Stimulated activated CD8-positive, alpha-beta memory T cell treated with anti-CD3 and anti-CD28 coated beads, Interleukin-15, amount 100 ng/mL, for 24 hours (primary cell): ENCODE results near the gene GARS1.
"Not testable (repeated sequence)": the region's sequence is repeated elsewhere in the genome, so short reads cannot be mapped to it uniquely, and the experiment has no call there.

Experiments used
- DNase-seq: peaks from one replicate; pipeline ENCODE4 v3.0.0-alpha.2; 2020; ENCODE audit warnings: low read depth

The GARS1 gene

DNA sequence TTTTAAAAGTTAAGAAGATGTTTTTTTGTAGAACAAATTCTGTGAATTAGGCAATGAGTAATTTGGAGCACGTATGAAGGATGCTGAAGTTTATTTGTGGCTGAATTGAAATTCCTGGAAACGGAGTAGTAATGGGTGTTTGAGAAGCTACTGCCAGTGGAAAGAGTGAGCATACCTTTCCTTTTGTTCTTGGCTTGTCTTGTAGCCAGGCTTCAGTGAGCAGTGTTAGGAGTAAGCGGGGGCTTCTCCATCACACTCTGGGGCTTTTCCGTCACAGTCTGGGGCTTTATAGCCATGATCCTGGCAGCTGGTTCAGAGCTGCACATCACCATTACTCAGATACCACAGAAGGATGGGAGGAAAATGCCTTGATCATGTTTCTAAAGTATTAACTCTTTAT is 32.3 kb downstream of the GARS1 start:
- no peak for DNase-seq

DNA sequence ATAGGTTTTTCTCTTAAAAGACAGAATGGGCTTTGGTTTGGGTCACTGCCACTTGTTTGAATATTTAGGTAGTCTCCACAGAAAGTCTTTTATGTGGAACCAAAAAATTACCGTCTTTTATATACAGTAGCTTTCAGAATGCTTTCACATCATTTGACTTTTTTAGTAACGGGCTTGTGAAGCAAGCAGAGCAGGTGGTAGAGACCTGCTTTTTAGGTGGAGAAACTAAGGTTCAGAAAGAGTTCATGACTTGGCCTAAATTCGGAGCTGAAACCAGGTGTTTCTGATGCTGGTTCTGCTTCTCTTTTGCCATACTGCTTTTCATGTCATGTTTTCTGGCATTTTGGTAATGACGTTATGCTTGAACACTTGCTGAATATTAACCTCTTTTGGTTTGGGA is 36.3 kb downstream of the GARS1 start:
- DNase-seq, result no peak

DNA sequence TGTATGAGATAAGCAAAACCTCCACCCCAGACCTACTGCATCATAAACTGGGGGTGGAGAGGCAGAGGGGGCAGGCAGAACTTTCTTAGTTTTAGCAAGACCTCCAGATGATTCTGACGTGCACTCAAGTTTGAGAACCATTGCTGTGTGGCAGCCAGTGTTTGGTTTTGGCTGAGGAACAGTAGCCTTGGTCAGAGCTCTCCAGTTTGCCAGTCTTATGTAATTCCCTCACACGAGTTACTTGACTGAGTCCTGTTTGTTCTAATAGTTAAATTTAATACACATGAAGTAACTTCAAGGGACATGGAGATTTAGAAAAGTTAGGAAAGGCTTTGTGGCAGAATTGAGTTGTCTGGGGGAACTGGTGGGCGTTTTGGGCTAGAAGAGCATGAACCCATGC is 38.5 kb downstream of the GARS1 start:
- DNase-seq, result no peak

DNA sequence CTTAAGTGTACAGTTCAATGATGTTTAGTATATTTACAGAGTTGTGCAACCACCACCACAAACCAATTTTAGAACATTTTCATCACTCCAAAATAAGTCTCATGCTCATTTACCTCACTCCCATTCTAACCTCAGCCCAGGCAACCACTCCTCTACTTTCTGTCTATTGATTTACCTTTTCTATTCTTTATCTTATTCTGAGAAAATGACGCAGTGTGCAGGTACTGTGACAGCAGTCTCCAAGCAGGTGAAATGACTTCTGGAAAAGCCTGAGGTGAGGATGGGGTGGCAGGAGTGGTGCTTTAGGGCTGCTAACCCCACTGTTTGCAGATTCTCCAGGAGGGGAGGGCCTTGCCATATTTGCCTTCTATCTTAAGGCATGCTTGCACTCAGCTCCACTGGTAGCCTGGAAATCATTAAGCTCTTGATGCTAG is 39.5 kb downstream of the GARS1 start:
- DNase-seq, result no peak

GRCh38 chr7:30634634-30635201 is 40.0 kb downstream of the GARS1 start:
- no peak for DNase-seq

DNA sequence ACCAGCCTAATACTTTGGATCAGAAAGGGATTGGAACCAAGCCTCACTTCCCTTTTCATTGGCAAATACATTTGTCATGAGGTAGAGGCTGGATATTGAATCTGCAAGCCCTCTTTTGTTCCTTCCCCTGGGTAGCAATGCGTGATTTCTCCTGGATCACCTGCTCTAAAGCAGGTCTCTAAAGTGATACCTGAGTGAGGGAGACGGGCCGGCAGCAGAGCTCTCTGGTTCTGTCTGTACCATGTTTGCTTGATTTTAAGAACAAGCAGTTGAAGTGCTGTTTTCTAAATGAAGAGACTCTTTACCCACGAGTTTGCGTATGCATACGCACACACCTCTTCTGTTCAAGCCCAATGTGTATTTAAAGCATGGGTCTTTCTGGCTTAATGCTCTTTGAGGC is 41.1 kb downstream of the GARS1 start:
- no peak for DNase-seq

DNA sequence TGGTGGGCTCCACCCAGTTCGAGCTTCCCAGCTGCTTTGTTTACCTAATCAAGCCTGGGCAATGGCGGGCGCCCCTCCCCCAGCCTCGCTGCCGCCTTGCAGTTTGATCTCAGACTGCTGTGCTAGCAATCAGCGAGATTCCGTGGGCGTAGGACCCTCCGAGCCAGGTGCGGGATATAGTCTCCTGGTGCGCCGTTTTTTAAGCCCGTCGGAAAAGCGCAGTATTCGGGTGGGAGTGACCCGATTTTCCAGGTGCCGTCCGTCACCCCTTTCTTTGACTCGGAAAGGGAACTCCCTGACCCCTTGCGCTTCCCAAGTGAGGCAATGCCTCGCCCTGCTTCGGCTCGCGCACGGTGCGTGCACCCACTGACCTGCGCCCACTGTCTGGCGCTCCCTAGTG is 47.6 kb downstream of the GARS1 start:
- DNase-seq, result not testable (repeated sequence)

GRCh38 chr7:30642789-30643188 is 48.1 kb downstream of the GARS1 start:
- no peak for DNase-seq

DNA sequence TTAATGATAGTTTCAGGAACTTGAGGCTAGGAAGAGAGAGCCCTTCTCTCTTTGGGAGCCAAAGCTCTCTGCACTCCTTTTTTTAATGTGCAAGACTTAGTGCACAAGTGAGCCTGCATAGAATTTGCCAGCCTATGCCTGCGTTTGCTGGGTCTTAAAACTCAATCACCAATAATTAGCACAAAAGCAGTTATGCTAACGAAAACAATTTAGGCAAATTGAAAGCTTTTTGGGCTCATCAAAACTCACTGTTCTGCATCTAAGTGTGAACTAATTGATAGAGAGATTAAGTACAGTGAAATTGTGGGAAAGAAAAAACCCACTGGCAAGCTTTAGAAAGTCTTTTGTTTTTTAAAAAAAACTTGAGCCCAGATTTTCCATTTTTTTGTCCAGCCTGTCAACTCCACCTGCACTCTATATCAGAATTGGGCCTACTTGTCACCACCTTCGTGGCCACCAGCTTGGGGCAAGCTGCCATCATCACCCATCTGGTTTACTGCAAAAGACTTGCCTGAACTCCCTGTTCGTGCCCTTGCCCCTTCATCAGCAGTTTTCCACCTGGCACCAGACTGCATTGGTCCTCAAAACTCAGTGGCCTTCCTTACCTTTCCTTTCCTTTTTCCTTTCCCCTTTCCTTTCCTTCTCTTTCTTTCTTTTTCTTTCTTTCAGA is 49.7 kb downstream of the GARS1 start:
- no peak for DNase-seq

DNA sequence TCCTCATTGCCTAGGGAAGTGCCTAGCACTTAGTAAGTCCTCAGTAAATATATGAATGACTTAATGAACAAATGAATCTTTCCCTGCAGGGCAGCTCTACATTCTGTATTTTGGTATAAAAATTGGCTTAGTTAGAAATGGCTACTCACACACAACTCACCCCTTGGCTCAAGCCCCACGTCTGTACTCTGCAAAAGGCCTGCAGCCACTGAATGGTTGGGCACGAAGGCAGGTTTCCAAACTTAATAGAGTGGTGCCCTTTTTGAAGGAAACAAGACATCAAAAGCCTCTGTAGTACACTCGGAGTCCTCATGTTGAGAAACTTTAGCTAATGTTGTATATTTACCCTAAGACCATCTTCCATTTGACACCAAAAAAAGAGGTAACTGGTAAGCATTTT is 51.0 kb downstream of the GARS1 start:
- no peak for DNase-seq

DNA sequence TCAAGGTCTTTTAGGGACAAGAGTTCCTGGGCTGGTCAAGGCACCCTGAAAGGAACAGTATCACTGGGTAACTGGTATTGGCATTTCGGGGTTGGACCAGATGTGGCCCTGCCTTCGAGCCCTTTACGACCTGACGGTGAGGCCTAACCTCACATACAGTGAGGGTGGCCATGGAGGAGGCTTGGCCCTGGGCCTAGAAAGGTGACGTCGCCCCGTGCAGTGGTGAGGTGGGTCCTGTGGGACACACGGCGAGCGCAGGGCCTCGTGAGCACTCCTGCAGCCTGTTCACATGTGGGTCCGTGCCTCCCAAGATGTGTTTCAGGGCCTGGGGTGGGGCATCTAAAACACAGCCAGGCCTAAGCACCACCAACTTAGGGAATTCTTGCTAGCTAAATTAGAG is 51.5 kb downstream of the GARS1 start:
- DNase-seq, result no peak

- no peak for DNase-seq
Observed at GRCh38 chr7:30647589-30648364, 53.1 kb downstream of the GARS1 start.

DNA sequence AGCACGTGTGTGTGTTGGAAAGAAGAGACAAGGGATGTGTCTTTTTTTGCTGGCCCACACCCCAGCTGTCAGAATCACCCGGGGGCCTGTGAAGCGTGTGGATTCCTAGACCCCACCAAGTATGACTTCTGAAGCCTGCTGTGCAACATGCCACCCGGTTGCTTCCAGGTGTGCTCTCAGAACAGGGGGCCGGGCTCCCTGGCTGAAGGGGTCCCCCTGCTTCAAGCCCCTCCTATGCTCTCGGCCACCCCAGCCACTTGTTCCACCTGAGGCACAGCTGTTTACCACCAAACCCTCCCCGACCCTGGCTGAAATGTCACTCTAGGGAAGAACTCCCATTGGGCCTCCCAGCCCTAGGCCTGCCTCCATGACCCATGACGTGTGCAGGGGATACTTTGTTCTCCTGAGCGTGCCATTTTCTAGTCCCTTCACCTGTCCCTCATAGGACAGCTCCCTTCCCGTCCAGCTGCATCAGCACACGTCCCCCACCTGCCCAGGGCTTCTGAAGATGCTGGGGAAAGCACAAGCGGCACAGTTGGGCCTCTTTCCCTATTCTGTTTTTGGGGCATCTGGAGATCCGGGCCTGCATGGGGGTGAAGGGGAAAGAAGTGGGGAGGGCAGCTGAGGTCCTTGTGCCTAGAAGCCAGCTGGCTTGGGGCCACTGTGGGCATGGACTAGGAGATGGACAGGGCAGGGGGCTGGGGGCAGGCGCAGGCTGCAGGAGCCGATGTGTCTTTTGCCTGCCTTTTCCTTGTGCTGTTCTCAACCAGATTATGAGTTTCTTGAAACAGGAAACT is 54.3 kb downstream of the GARS1 start:
- DNase-seq, result no peak

DNA sequence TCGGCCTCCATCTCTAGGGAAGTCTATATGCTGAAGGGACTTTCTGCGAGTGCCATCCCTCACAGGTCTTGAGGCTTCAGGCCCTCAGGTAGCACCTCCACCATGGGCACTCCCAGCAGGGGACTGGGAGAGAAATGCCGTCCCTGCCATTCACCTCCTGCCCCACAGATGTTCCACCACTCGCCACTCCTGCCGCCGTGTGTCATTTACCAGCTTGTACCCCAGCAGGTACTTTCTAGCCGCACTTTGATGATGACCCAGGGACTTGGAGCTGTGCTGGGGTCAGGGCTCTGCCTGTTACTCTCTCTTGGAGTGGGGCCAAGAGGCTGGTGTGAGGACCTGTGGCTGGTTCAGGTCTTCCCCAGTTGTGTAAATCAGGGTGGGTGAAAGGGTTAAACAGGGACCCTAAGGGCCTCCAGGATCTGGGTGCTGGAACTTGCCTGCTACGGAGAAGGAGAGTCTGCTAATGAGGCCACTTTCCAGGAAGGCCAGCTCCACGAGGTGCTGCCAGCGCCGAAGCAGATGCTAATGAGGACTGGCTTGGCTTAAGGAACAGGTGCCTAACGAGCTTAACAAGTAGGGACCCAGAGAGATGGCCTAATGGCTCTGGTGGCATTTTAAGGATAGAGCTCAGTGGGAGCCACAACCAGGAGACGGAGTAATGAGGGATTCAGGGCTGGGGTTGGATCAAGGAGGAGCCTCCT is 55.2 kb downstream of the GARS1 start:
- no peak for DNase-seq

DNA sequence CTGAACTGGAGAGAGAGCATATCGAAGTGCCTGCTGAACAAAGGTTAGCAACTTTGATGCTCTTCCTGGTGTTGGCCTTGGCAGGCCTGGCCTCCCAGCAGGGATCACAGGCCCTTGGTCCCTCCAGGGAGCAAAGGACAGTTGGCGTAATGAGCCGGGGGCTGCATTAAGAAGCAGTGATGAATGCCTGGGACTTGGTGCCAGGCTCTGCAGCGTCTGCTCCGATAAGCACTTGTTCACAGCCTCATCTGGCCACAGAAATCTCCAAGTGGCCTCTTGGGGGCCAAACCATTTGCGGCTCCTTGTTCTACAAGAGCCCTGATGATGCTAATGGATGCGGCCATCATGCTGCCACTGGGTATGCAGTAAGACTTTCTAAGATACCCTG is 55.7 kb downstream of the GARS1 start:
- no peak for DNase-seq

- no peak for DNase-seq
Observed at GRCh38 chr7:30652132-30652531, 57.5 kb downstream of the GARS1 start.

GRCh38 chr7:30652698-30653641 is 58.3 kb downstream of the GARS1 start:
- DNase-seq, result no peak

DNA sequence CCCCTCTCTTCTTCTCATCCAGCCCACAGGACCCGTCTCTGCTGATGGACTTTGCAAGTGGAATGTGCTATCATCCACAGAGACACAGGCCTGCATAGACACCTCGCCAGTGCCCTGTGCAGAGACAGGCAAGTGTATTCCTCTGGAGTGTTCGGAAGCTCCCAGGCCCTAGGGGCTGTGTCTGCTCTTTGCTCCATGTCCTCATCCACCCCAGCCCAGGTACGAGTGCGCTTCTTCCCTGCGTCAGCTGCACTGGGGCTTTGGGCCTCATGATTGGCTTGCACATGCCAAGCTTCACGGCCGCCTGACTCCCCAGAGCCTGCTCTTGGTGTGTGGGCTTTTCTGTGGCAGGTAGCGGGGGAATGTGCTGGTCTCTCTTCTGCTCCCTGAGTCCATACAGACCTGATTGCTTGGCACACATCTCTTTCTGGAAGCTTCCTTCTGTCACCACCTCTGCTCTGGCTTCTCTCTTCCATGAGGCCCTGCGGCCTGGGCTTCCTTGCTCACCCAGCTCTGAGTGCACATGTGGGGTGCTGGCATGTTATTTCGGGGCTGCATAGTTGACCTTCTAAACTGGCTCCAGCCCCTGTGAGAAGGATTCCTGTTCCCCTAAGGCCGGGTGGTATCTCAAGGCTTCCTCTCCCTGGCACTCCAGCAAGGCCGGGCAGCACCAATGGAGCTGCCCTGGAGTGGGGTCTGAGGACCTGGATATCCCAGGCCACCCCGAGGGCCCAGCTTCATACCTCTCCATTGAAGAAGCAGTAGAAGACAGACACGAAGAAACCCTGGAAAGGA is 59.8 kb downstream of the GARS1 start:
- DNase-seq, result no peak

DNA sequence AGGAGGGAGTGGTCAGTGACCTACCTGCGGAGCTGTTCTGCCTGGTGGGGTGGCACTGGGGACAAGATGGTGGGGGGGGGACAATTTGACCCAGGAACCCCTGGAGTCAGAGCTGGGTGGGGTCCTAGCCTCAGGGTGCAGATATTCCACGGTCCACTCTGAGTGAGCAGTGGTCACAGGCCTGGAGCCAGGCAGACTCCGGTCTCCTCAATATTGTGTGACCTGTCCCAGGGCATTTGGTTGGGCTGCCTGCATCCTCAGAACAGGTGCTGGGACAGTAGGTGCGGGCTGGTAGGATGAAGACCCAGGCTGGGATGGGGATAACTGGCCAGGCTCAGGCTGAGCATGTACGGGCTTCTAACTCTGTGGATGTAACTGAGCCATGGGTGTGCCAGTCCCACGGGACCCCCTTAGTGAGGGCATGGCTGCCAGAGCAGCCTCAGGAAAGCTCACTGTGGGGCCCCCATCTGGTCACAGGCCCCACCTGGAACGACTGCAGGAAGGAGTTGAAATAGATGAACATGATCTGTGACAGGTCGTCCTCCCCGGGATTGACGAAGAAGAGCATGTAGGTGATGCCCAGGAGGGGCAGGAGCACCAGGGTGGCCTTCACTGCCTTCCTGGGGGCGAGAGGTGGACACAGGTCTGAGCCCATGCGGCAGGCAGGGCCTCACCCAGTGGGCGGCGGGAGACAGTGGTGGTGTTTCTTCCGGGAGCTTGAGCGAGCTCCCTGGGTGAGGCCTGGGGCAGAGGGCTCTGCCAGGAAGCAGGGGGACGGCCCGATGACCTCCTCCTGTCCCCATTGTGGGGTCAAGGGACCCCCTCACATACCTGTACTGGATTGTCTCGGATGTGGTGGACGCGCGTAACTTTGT is 60.7 kb downstream of the GARS1 start:
- no peak for DNase-seq
